HepG2 (cell line): ENCODE results near the gene SHC1. TPM values are rescaled to one million over a fixed set of nuclear protein-coding genes. Genes with fewer than 3 reads are reported as not detected.
A peak's percentile ranks its signal among the peaks of the same experiment; 100 is the strongest.

Experiments
- ATAC-seq: fragments of 200-7000 bp; cut with Tn5 transposase; 3 replicates; pipeline ENCODE4 v1.9.1; 2020; ENCODE audit warnings: mild to moderate bottlenecking, moderate library complexity
- BruUV-seq: library from RNA; stranded (reverse); fragments of 400-500 nt; replicated peaks from 2 replicates; lab custom pipeline; 2021; lab: Mats Ljungman, UMichigan
- CTCF ChIA-PET: fragments of 300-600 bp; formaldehyde crosslinking; extraction: SDS; loops from one replicate; lab custom pipeline; 2021; ENCODE audit warnings: low total read pairs, inconsistent platforms, low intra/inter-chr PET ratio; lab: Yijun Ruan, JAX
- POLR2A ChIA-PET: fragments of 350-600 bp; sonication (Branson Sonifier 250); formaldehyde crosslinking; loops from one replicate; lab custom pipeline; 2020; ENCODE audit warnings: antibody characterized with exemption, inconsistent platforms; lab: Yijun Ruan, JAX
- DNase-seq: peaks from one replicate; pipeline ENCODE4 v3.0.0-alpha.2; 2015; ENCODE audit warnings: low spot score
- FAIRE-seq: peaks from 3 replicates; lab custom pipeline; 2011; peaks lifted over from hg19 to GRCh38; lab: Jason Lieb, UNC
- H2AFZ ChIP-seq: one replicate; pipeline ENCODE4 v1.6.1; 2011; ENCODE audit warnings: low read length, inconsistent platforms
- H3K27ac ChIP-seq: fragments of 300-600 bp; 3 replicates; pipeline ENCODE4 v1.8.0; 2011; ENCODE audit warnings: mixed run types, mild to moderate bottlenecking, mixed read lengths, low read length, inconsistent platforms; ENCODE audit not compliant: insufficient read depth; ENCODE audit errors: extremely low read length
- H3K27me3 ChIP-seq, 2 experiments: fragments of 200-600 bp in 1 of 2; 2 replicates in 1 of 2; 3 replicates in 1 of 2; pipeline versions ENCODE4 v1.6.0 to v1.8.0; 2011; ENCODE audit warnings: low read length in 2 of 2, mild to moderate bottlenecking in 2 of 2, moderate library complexity in 2 of 2, inconsistent platforms in 1 of 2; ENCODE audit not compliant: insufficient read depth in 2 of 2, control insufficient read depth in 1 of 2
- H3K36me3 ChIP-seq, 2 experiments: fragments of 200-600 bp in 1 of 2; replicated peaks in 1 of 2; 2 replicates in 1 of 2; 3 replicates in 1 of 2; pipeline versions ENCODE4 v1.5.1 to v1.8.0; 2011; ENCODE audit warnings: low read length in 2 of 2, inconsistent platforms in 1 of 2; ENCODE audit not compliant: insufficient read depth in 2 of 2, control insufficient read depth in 1 of 2
- H3K4me1 ChIP-seq: 2 replicates; pipeline ENCODE4 v1.5.1; 2012; ENCODE audit warnings: low read length, inconsistent platforms; ENCODE audit not compliant: insufficient read depth
- H3K4me2 ChIP-seq: 2 replicates; pipeline ENCODE4 v1.6.0; 2011; ENCODE audit warnings: low read depth, low read length, inconsistent platforms
- H3K4me3 ChIP-seq, 3 experiments: fragments of 200-600 bp in 1 of 3; sonication (generic), shearing (Covaris generic) in 1 of 3; replicated peaks in 1 of 3; 2 replicates each; pipeline ENCODE4 v1.5.1; 2011 to 2016; ENCODE audit warnings: low read length in 3 of 3, inconsistent platforms in 2 of 3, low read depth in 2 of 3, mild to moderate bottlenecking in 2 of 3, control low read depth in 1 of 3, mixed read lengths in 1 of 3; ENCODE audit not compliant: insufficient read depth in 1 of 3
- H3K79me2 ChIP-seq: one replicate; pipeline ENCODE4 v1.6.1; 2011; ENCODE audit warnings: low read length, inconsistent platforms; ENCODE audit not compliant: insufficient read depth
- H3K9ac ChIP-seq: 2 replicates; pipeline ENCODE4 v1.6.0; 2011; ENCODE audit warnings: mild to moderate bottlenecking, low read depth, low read length, inconsistent platforms; ENCODE audit not compliant: insufficient read depth
- H3K9me3 ChIP-seq: 2 replicates; pipeline ENCODE4 v1.5.1; 2012; ENCODE audit warnings: mild to moderate bottlenecking, low read length
- H4K20me1 ChIP-seq: 2 replicates; pipeline ENCODE4 v1.6.0; 2011; ENCODE audit warnings: inconsistent platforms, mild to moderate bottlenecking, low read length, moderate library complexity; ENCODE audit not compliant: insufficient read depth
- NFATC3 ChIP-seq: sonication (generic); formaldehyde crosslinking; IDR thresholded peaks from 2 replicates; pipeline ENCODE4 v1.5.1; 2020; ENCODE audit warnings: mild to moderate bottlenecking, missing genetic modification reagents
- NFE2L2 ChIP-seq: fragments of 150-350 bp; IDR thresholded peaks from 2 replicates; pipeline ENCODE4 v1.6.1; 2014; ENCODE audit warnings: low read length
- NR2F6 ChIP-seq, 2 experiments: IDR thresholded peaks; 2 replicates each; pipeline ENCODE4 v1.6.1; 2016; ENCODE audit warnings: antibody characterized with exemption in 1 of 2, mild to moderate bottlenecking in 1 of 2
- SIX1 ChIP-seq: sonication (generic); formaldehyde crosslinking; IDR thresholded peaks from 2 replicates; pipeline ENCODE4 v1.4.0; 2020; ENCODE audit warnings: missing genetic modification reagents, borderline replicate concordance
- ZFP90 ChIP-seq: sonication (generic); formaldehyde crosslinking; IDR thresholded peaks from 2 replicates; pipeline ENCODE4 v1.8.0; 2022; ENCODE audit warnings: missing genetic modification reagents, mild to moderate bottlenecking, inconsistent platforms, borderline replicate concordance
- ZNF101 ChIP-seq: sonication (generic); formaldehyde crosslinking; IDR thresholded peaks from 2 replicates; pipeline ENCODE4 v1.4.0; 2020; ENCODE audit warnings: mild to moderate bottlenecking, low read depth, missing genetic modification reagents, borderline replicate concordance
- ZNF558 ChIP-seq: sonication (generic); formaldehyde crosslinking; IDR thresholded peaks from 2 replicates; pipeline ENCODE4 v1.9.0; 2022; ENCODE audit warnings: mild to moderate bottlenecking, missing genetic modification reagents, borderline replicate concordance
- WGBS: methylation state at CpG from one replicate; pipeline ENCODE4 v1.1.6; 2017; ENCODE audit warnings: low lambda C conversion rate; 5-methylcytosine and 5-hydroxymethylcytosine counted together
- in situ Hi-C: cut with HindIII; loops from 2 replicates; pipeline ENCODE4 v1.10.0; 2017; ENCODE audit warnings: low pct_unique_long_range_greater_than_20kb; ENCODE audit not compliant: extremely low pct_ligation_motif_present
- intact Hi-C: fragments of 100-400 bp; cut with micrococcal nuclease; formaldehyde crosslinking; loops from one replicate; pipeline ENCODE4 v1.10.0; 2022; ENCODE audit not compliant: unreplicated experiment
- polyA plus RNA-seq, 8 experiments: library from polyadenylated mRNA; depleted of rRNA in 3 of 8; stranded (reverse) in 7 of 8; unstranded in 1 of 8; fragments of >200 nt; fragmentation: Illumina TruSeq in 4 of 8; extraction: Trizol in 4 of 8; gene quantifications; 2 replicates each; pipeline versions ENCODE4 v1.2.1 to v1.2.3, GENCODE V29; 2011 to 2016; ENCODE audit warnings: low read depth in 4 of 8, missing spikeins in 1 of 8, mixed read lengths in 1 of 8; ENCODE audit not compliant: insufficient read depth in 1 of 8
- total RNA-seq, 5 experiments: library from RNA; depleted of rRNA; stranded (reverse); fragments of >200 nt; fragmentation: Illumina TruSeq; extraction: Trizol; gene quantifications; 2 replicates each; pipeline ENCODE4 v1.2.3, GENCODE V29; 2016; ENCODE audit warnings: low read depth in 1 of 5
- TF ChIP-seq, protein P1 (sequence below): sonication (generic); formaldehyde crosslinking; IDR thresholded peaks from 2 replicates; pipeline ENCODE4 v1.5.1; 2020; ENCODE audit warnings: mild to moderate bottlenecking, missing genetic modification reagents, moderate library complexity

Gene SHC1
- total and polyA plus RNA-seq, 2 of the 13 experiments (the other 11 are each of a cell fraction or from before 2014, with no cell fraction given) = 52.0 to 137 TPM

DNA sequence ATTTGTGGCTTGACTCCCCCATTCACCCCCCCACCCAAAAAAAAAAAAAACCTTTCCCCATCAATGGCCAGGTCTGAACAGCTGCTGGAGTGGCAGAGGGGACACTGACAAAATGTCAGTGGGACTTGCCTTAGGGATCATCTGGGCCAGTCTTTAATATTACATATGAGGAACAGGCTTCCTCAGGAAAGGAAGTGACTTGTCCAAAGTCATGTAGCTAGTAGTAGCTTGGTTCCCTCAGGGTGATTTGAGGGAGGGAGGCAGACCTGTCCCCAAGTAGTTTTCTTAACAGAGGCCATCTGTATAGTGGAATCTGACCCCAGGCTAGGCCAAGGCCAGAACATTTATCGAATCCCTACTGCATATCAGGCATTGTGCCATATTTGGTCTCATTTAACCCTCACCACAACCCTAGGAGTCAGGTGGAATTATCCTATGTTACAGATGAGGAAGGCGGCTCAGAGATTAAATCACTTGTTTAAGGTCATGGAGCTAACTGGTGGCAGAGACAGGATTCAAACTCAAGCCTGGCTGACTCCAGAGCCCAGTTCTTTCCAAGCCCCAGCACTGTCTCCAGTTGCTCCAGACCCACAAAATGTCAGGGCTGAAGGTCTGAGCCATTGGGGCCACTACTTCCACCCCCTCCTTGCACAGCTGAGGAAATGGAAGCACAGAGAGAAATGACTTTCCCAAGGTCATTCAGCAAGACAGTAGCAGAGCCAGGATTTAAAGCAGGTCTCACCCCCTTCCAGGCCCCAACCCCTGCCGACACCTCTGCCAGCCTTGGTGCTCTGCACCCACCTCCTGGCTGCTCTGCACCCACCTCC lies 42.4 kb upstream of the SHC1 start:
- peak overlapping the region; percentile 40 for H3K27ac ChIP-seq
- peaks cover 9 to 33% of the 10 kb centered on the region in 2 experiments; a peak in 4 of 5 replicates for H3K36me3 ChIP-seq
- H3K4me2 ChIP-seq = no peak overlapping the region
- H3K4me3 ChIP-seq = no peak overlapping the region
- H3K27me3 ChIP-seq = no peaks in the 10 kb centered on the region
- H3K9me3 ChIP-seq = no peaks in the 10 kb centered on the region
- peaks cover 12% of the 10 kb centered on the region for H3K79me2 ChIP-seq
- ChIA-PET CTCF (no interaction called here), POLR2A (interaction anchor here (2.1 to 8.2 kb wide), 2 partner anchors 11 to 40 kb away, joined by 9 to 90 read pairs; partner anchors contain the start of gene ZBTB7B)
- 38% methylated on average over 1 of the region's 3 CpGs for WGBS
- intact Hi-C loops (no loop called here), in situ Hi-C loops (no loop called here)
- TF ChIP-seq NR2F6 (IDR thresholded peaks at IDR 0.05) (no peak), NR2F6 (CRISPR knock-in tag; IDR thresholded peaks at IDR 0.05) (0 out of 2 replicates have a peak, but pooled peaks have one; percentile 13), ZFP90 (0 out of 2 replicates have a peak, but pooled peaks have one; percentile 27), NFATC3 (CRISPR knock-in tag) (no peak), ZNF101 (CRISPR knock-in tag) (no peak), NFE2L2 (no peak), SIX1 (no peak), ZNF558 (CRISPR knock-in tag) (no peak)
- TF ChIP-seq, protein P1, sequence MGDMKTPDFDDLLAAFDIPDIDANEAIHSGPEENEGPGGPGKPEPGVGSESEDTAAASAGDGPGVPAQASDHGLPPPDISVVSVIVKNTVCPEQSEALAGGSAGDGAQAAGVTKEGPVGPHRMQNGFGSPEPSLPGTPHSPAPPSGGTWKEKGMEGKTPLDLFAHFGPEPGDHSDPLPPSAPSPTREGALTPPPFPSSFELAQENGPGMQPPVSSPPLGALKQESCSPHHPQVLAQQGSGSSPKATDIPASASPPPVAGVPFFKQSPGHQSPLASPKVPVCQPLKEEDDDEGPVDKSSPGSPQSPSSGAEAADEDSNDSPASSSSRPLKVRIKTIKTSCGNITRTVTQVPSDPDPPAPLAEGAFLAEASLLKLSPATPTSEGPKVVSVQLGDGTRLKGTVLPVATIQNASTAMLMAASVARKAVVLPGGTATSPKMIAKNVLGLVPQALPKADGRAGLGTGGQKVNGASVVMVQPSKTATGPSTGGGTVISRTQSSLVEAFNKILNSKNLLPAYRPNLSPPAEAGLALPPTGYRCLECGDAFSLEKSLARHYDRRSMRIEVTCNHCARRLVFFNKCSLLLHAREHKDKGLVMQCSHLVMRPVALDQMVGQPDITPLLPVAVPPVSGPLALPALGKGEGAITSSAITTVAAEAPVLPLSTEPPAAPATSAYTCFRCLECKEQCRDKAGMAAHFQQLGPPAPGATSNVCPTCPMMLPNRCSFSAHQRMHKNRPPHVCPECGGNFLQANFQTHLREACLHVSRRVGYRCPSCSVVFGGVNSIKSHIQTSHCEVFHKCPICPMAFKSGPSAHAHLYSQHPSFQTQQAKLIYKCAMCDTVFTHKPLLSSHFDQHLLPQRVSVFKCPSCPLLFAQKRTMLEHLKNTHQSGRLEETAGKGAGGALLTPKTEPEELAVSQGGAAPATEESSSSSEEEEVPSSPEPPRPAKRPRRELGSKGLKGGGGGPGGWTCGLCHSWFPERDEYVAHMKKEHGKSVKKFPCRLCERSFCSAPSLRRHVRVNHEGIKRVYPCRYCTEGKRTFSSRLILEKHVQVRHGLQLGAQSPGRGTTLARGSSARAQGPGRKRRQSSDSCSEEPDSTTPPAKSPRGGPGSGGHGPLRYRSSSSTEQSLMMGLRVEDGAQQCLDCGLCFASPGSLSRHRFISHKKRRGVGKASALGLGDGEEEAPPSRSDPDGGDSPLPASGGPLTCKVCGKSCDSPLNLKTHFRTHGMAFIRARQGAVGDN (CRISPR knock-in tag) = peak; percentile 23; the same call in 1 of the 2 replicates
- no peak overlapping the region for H3K9ac ChIP-seq
- no peak overlapping the region for H2AFZ ChIP-seq
- peaks cover 8% of the 10 kb centered on the region; the same call in 1 of the 2 replicates for H4K20me1 ChIP-seq
- BruUV-seq = no TSS peak
- DNase-seq (no peak), FAIRE-seq (no peak), ATAC-seq (no peak)
- H3K4me1 ChIP-seq = peaks cover 67% of the 10 kb centered on the region
